PC-9 (cell line): ENCODE data around the gene HSPE1. TPM values are rescaled to one million over a fixed set of nuclear protein-coding genes. Genes with fewer than 3 reads are reported as not detected.

Experiments
- BruUV-seq: library from RNA; stranded (reverse); fragments of 400-500 nt; replicated peaks from 2 replicates; lab custom pipeline; 2021; lab: Mats Ljungman, UMichigan
- CTCF ChIA-PET: fragments of 300-600 bp; sonication (Branson Sonifier 250); formaldehyde crosslinking; loops from one replicate; lab custom pipeline; 2022; ENCODE audit warnings: antibody characterized with exemption; lab: Charles Lee
- POLR2A ChIA-PET: fragments of 300-600 bp; sonication (Branson Sonifier 250); formaldehyde crosslinking; loops from one replicate; lab custom pipeline; 2022; ENCODE audit warnings: antibody characterized with exemption; ENCODE audit not compliant: unreplicated experiment; lab: Charles Lee
- DNase-seq, 2 experiments: peaks; one replicate each; pipeline versions ENCODE4 v3.0.0 to v3.0.0-alpha.2; 2015 to 2022; ENCODE audit warnings: mixed read lengths in 1 of 2
- H2AFZ ChIP-seq: fragments of 200-600 bp; sonication (generic); 2 replicates; pipeline ENCODE4 v1.8.1; 2017; ENCODE audit warnings: antibody characterized with exemption
- H3F3A ChIP-seq: fragments of 200-600 bp; sonication (generic); 2 replicates; pipeline ENCODE4 v1.8.1; 2017; ENCODE audit warnings: antibody characterized with exemption, mild to moderate bottlenecking, low read depth; ENCODE audit not compliant: insufficient read depth
- H3K27ac ChIP-seq: fragments of 200-600 bp; sonication (generic); 2 replicates; pipeline ENCODE4 v1.6.1; 2016; ENCODE audit warnings: mixed run types
- H3K27me3 ChIP-seq: fragments of 200-600 bp; sonication (generic); 2 replicates; pipeline ENCODE4 v1.6.1; 2016; ENCODE audit warnings: low read depth, mixed run types; ENCODE audit not compliant: insufficient read depth
- H3K36me3 ChIP-seq: fragments of 200-600 bp; sonication (generic); 2 replicates; pipeline ENCODE4 v1.6.1; 2016; ENCODE audit warnings: low read depth, mixed run types
- H3K4me1 ChIP-seq: fragments of 200-600 bp; sonication (generic); replicated peaks from 2 replicates; pipeline ENCODE4 v1.6.1; 2016; ENCODE audit warnings: mixed run types; ENCODE audit not compliant: insufficient read depth
- H3K4me2 ChIP-seq: fragments of 200-600 bp; sonication (generic); 2 replicates; pipeline ENCODE4 v1.6.1; 2017; ENCODE audit warnings: mixed run types
- H3K4me3 ChIP-seq: fragments of 200-600 bp; sonication (generic); 2 replicates; pipeline ENCODE4 v1.6.1; 2016; ENCODE audit warnings: mixed run types
- H3K79me2 ChIP-seq: fragments of 200-600 bp; sonication (generic); 2 replicates; pipeline ENCODE4 v1.6.1; 2017; ENCODE audit warnings: low read depth, mixed run types
- H3K9me2 ChIP-seq: fragments of 200-600 bp; sonication (generic); 2 replicates; pipeline ENCODE4 v1.8.1; 2017; ENCODE audit warnings: mild to moderate bottlenecking; ENCODE audit not compliant: insufficient read depth
- H3K9me3 ChIP-seq: fragments of 200-600 bp; sonication (generic); 2 replicates; pipeline ENCODE4 v1.8.1; 2016; ENCODE audit warnings: low read depth; ENCODE audit not compliant: insufficient read depth
- H4K20me1 ChIP-seq: fragments of 200-600 bp; sonication (generic); 2 replicates; pipeline ENCODE4 v1.8.1; 2017; ENCODE audit not compliant: insufficient read depth
- EZH2 ChIP-seq: fragments of 200-600 bp; sonication (generic); IDR thresholded peaks from 2 replicates; pipeline ENCODE4 v1.8.0; 2017; ENCODE audit warnings: antibody characterized with exemption, low read depth
- intact Hi-C: fragments of 100-400 bp; cut with micrococcal nuclease; formaldehyde crosslinking; loops from one replicate; pipeline ENCODE4 v1.10.0; 2022; ENCODE audit not compliant: unreplicated experiment
- total RNA-seq: library from RNA; stranded (reverse); gene quantifications from 2 replicates; pipeline ENCODE4 v1.2.3, GENCODE V29; 2021
- TF ChIP-seq, protein P1 (sequence below): fragments of 200-600 bp; sonication (generic); conservative IDR thresholded peaks from 2 replicates; pipeline ENCODE4 v1.6.1; 2017; ENCODE audit warnings: mixed run types, antibody characterized with exemption, mild to moderate bottlenecking, moderate library complexity

HSPE1 gene
- total RNA-seq, 1 experiment from 2014 or later, result 219 TPM

DNA sequence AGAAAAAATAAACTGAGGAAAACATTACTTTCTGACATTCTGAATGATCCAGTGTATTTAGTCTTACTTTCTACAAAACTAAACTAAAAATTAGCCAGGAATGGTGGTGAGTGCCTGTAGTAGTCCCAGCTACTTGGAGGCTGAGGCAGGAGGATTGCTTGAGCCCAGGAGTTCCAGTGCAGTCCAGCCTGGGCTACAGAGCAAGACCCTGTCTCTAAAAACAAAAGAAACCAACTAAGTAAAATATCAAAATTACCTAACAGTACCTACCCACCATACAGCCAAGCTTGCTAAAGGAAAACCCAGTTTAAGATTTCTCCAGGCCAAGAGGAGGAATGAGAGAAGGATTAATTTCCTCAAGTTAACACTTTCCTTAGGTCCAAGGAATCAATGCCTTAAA is 3.5 kb upstream of the HSPE1 start:
- H3K4me1 ChIP-seq, result peaks cover 28% of the 10 kb centered on the region
- DNase-seq, result no peak
- H4K20me1 ChIP-seq, result peaks cover 73% of the 10 kb centered on the region
- ChIA-PET CTCF (no interaction called here), POLR2A (no interaction called here)
- no peak overlapping the region for H2AFZ ChIP-seq
- peak overlapping the region; percentile 74 for H3K27ac ChIP-seq
- H3K27me3 ChIP-seq, result no peaks in the 10 kb centered on the region
- peaks cover 94% of the 10 kb centered on the region for H3K79me2 ChIP-seq
- H3K9me2 ChIP-seq, result no peaks in the 10 kb centered on the region
- TF ChIP-seq, protein P1, sequence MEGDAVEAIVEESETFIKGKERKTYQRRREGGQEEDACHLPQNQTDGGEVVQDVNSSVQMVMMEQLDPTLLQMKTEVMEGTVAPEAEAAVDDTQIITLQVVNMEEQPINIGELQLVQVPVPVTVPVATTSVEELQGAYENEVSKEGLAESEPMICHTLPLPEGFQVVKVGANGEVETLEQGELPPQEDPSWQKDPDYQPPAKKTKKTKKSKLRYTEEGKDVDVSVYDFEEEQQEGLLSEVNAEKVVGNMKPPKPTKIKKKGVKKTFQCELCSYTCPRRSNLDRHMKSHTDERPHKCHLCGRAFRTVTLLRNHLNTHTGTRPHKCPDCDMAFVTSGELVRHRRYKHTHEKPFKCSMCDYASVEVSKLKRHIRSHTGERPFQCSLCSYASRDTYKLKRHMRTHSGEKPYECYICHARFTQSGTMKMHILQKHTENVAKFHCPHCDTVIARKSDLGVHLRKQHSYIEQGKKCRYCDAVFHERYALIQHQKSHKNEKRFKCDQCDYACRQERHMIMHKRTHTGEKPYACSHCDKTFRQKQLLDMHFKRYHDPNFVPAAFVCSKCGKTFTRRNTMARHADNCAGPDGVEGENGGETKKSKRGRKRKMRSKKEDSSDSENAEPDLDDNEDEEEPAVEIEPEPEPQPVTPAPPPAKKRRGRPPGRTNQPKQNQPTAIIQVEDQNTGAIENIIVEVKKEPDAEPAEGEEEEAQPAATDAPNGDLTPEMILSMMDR, result no peak
- TF ChIP-seq EZH2, result no peak
- peak overlapping the region; percentile 93 for H3K4me2 ChIP-seq
- no peaks in the 10 kb centered on the region for H3K9me3 ChIP-seq
- H3K4me3 ChIP-seq, result peak overlapping the region; percentile 99; the same call in 1 of the 2 replicates
- peaks cover 65% of the 10 kb centered on the region for H3F3A ChIP-seq
- intact Hi-C loops, result no loop called here
- no TSS peak for BruUV-seq
- peaks cover 63% of the 10 kb centered on the region for H3K36me3 ChIP-seq

DNA sequence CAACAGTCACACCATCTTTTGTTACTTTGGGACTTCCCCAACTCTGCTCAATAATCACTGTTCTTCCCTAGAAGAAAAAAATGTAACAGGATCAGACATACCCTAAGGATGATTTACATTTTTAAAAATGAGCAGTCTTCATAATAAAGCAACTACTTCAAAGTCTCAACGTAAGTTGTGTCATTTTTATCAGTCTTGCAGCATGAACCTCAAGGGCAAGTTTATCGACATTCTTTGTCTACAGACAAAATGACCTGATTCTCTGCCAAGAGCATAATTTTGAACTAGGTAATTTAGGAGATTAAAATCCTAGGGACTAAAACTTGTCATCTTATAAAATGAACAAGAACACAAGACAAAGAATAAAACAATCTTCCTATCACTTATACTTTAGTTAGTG is 2.9 kb upstream of the HSPE1 start:
- Histone ChIP-seq H3K36me3 (peaks cover 65% of the 10 kb centered on the region), H3K27ac (peak overlapping the region; percentile 74), H3K79me2 (peaks cover 94% of the 10 kb centered on the region), H3K27me3 (no peaks in the 10 kb centered on the region), H3F3A (peaks cover 65% of the 10 kb centered on the region), H3K4me2 (peak overlapping the region; percentile 93), H2AFZ (no peak overlapping the region), H3K9me3 (no peaks in the 10 kb centered on the region), H3K4me3 (peak overlapping the region; percentile 99), H3K4me1 (peaks cover 34% of the 10 kb centered on the region), H3K9me2 (no peaks in the 10 kb centered on the region), H4K20me1 (peaks cover 73% of the 10 kb centered on the region)
- no peak for TF ChIP-seq EZH2
- intact Hi-C loops, result no loop called here
- DNase-seq, result peak in 1 of 2 experiments; percentile 60
- ChIA-PET CTCF (no interaction called here), POLR2A (no interaction called here)
- no TSS peak for BruUV-seq

DNA sequence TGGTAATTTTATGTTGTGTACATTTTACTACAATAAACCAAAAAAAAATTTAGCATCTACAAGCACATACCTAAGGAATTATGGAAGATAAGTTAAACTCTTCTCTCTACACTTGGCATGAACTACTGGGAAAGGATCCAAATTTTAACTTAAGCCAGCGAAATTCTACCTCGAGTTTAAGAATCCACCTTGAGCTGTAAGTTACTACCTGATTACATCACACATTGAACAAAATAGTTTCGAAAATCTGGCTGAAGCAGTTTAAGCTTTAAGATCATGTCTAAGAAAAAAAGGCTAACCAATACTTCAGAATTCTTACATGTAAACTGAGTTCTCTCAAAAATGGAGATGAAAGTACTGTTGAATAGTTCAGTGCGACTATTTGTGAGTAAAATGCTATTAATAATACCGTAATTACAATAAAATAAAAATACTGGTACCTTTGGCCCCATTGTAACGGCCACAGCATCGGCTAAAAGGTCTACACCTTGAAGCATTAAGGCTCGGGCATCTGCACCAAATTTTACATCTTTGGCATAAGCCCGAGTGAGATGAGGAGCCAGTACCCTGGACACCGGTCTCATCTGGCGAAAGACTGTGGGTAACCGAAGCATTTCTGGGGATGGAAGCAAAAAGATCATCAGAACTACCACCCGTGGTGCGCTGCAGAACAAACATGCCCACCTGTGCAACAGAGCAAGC is 1.8 kb upstream of the HSPE1 start:
- Histone ChIP-seq H3K4me2 (peak overlapping the region; percentile 93), H3K36me3 (peaks cover 69% of the 10 kb centered on the region), H3F3A (peaks cover 58% of the 10 kb centered on the region; the same call in 1 of the 2 replicates), H3K79me2 (peaks cover 94% of the 10 kb centered on the region), H3K9me3 (no peaks in the 10 kb centered on the region), H3K4me1 (peaks cover 43% of the 10 kb centered on the region), H4K20me1 (peaks cover 73% of the 10 kb centered on the region), H3K4me3 (peak overlapping the region; percentile 99), H3K27ac (peak overlapping the region; percentile 74), H3K27me3 (no peaks in the 10 kb centered on the region), H2AFZ (no peak overlapping the region), H3K9me2 (no peaks in the 10 kb centered on the region)
- intact Hi-C loops, result no loop called here
- no peak for DNase-seq
- TF ChIP-seq, protein P1, result no peak
- TF ChIP-seq EZH2, result no peak
- POLR2A ChIA-PET, result interaction anchor here (0.7 kb wide), 1 partner anchor 18 kb away, joined by 8 read pairs; no protein-coding TSS in a partner anchor
- BruUV-seq, result no TSS peak
- CTCF ChIA-PET, result no interaction called here
